ENCODE results near the gene TIMM22.
A peak's percentile ranks its signal among the peaks of the same experiment; 100 is the strongest.

TIMM22 gene

DNA sequence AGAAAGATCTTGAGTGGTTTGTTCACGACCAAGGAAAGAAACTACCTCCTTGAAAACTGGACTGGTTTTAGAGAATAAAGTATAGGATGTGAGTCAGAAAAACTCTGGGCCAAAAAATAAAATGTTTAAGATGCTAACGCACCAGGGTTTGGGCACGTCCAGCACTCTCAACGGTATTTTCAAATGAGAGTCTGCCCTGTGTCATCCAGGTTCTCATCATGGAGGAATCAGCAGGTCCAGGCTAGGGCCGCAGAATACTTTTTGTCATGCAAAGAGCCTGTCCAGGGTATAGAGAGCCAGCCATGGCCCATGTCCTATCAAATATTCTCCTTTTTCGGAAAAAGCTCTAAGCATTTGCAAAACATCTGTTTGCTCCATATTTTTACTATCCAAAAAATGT is 19.8 kb upstream of the TIMM22 start:
- TF ChIP-seq EZH2 (IDR thresholded peaks at IDR 0.05) (no peak), POLR2AphosphoS5 (IDR thresholded peaks at IDR 0.05; ENCODE audit: borderline replicate concordance, low read depth, low read length) (no peak), FOXP2 (optimal IDR thresholded peaks at IDR 0.05; ENCODE audit: control extremely low read depth, extremely low read length, insufficient read depth) (no peak)
- no peak for DNase-seq (ENCODE audit: low read depth, low spot score)
- Histone ChIP-seq H3K27ac (peak overlapping the region; percentile 0; the same call in 1 of the 2 replicates), H3K36me3 (ENCODE audit: insufficient read depth, low read length) (no peaks in the 10 kb centered on the region), H3K9me3 (ENCODE audit: low read depth, low read length) (no peaks in the 10 kb centered on the region), H3K4me3 (peak overlapping the region; percentile 94), H3K9ac (ENCODE audit: insufficient read length) (peak overlapping the region; percentile 83)

DNA sequence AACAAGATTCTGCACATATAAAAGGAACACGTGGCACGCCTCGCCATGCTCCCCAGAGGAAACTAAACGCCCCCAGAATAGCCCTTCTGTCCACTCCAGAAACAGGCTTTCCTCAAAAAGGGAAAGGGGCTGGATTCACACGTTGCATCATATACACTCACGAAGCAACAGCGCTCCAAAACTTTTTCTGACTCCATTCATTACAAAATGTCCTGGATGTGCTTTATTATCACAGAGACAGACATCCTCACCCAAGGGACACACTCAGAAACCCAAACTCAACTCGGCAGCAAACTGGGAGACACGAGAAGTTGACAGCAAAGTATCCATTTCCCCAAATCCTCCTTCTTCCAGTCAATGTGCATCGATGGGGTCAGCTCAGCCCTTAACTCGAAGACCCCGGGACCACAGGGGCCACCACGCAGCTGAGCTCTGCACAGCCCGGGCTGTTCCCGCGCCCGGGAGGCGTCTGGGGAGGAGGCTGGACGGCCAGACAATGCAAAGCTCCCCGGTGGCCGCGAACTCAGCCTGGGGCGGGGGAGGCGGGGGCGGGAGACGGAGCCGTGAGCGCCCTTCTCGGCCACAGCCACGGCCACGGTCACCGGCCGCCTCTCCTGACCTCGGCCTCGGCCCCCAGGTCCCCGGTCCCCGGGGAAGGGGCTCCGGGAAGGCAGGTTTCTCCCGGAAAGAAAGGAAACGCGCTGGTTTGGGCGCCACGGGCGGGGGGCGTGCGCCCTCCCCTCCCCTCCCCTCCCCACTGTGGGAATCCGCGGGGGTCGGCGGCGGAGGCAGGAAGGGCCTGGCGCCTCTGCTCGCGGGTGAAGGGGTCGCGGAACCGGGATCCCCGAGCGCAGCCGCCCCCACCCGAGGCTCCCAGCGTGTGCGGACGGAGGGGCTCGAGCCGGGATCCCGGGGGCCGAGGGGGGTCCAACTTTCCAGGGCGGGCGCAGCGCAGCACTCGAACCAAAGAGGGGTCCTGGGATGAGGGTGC is 18.5 kb upstream of the TIMM22 start:
- peak overlapping the region; percentile 46; the same call in 1 of the 2 replicates for H3K27ac ChIP-seq
- peak overlapping the region; percentile 94 for H3K4me3 ChIP-seq
- TF ChIP-seq POLR2AphosphoS5 (IDR thresholded peaks at IDR 0.05; ENCODE audit: borderline replicate concordance, low read depth, low read length) (no peak), EZH2 (IDR thresholded peaks at IDR 0.05) (no peak), FOXP2 (optimal IDR thresholded peaks at IDR 0.05; ENCODE audit: control extremely low read depth, extremely low read length, insufficient read depth) (no peak)
- no peaks in the 10 kb centered on the region for H3K9me3 ChIP-seq (ENCODE audit: low read depth, low read length)
- H3K36me3 ChIP-seq (ENCODE audit: insufficient read depth, low read length) = no peaks in the 10 kb centered on the region
- H3K9ac ChIP-seq (ENCODE audit: insufficient read length) = peak overlapping the region; percentile 83
- DNase-seq (ENCODE audit: low read depth, low spot score) = no peak

DNA sequence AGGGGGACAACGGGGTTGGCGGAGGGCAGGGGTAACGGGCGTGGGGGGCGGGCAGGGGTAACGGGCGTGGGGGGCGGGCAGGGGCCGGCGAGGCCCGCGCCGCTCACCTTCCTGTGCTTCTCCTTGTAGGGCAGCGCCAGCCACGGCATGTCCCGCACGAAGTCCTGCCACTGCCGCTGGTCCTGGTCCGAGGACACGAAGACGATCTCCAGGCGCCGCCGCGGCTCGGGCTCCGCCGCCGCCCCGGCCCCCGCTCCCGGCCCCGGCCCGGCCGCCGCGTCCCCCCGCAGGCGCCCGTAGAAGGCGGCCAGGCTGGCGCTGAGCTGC is 17.8 kb upstream of the TIMM22 start:
- peak overlapping the region; percentile 83 for H3K4me3 ChIP-seq
- H3K9me3 ChIP-seq (ENCODE audit: low read depth, low read length) = no peaks in the 10 kb centered on the region
- TF ChIP-seq EZH2 (IDR thresholded peaks at IDR 0.05) (no peak), FOXP2 (optimal IDR thresholded peaks at IDR 0.05; ENCODE audit: control extremely low read depth, extremely low read length, insufficient read depth) (no peak), POLR2AphosphoS5 (IDR thresholded peaks at IDR 0.05; ENCODE audit: borderline replicate concordance, low read depth, low read length) (no peak)
- no peaks in the 10 kb centered on the region for H3K36me3 ChIP-seq (ENCODE audit: insufficient read depth, low read length)
- no peak for DNase-seq (ENCODE audit: low read depth, low spot score)
- no peak overlapping the region for H3K27ac ChIP-seq
- H3K9ac ChIP-seq (ENCODE audit: insufficient read length) = no peak overlapping the region

DNA sequence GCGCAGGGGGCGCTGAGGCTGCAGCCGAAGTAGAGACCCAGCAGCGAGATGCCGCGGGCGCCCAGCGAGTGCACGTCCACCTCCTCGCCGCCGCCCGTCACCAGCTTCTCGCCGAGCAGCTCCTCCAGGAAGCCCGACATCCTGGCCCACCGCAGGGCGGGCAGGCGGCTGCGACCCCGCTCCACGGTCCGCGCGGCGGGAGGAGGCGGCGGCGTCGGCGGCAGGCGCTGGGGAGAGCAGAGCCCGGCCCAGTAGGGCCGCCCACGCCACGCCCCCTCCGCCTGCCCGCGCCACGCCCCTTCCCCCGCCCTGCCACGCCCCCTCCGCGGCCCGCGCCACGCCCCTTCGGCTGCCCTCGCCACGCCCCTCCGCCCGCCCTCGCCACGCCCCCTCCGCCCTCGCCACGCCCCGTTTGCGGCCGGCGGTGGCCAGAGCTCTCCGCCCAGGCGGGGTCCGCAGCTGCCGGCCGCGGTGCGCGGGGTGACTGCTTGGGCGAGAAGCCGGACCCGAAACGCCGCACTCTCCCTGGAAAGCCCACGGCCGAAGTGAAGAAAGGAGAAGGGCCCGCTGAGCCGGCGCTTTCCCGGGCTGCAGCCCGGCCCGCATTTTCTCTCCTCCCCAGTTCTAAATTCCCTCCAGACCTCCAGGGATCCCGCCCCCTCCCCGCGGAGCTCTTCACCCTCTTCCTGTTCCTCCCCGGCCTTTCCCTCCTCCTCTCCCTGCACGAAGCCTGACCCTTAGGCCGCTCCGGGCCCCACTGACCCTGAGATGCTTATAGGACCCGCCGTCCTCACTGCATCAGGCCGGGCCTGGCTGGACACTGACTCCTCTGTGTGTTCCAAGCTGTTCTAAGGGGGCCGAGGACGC is 17.2 kb upstream of the TIMM22 start, which contains the start of gene NXN:
Gene NXN, minus strand, starts transcription at position 238 of the 867 bp plus-strand sequence.
- peak within 1 kb of the TSS; percentile 94 for H3K4me3 ChIP-seq
- no peak within 1 kb of the TSS for H3K27ac ChIP-seq
- peak; percentile 60; the same call in 1 of the 2 replicates for TF ChIP-seq POLR2AphosphoS5 (IDR thresholded peaks at IDR 0.05; ENCODE audit: borderline replicate concordance, low read depth, low read length)
- TF ChIP-seq FOXP2 (optimal IDR thresholded peaks at IDR 0.05; ENCODE audit: control extremely low read depth, extremely low read length, insufficient read depth) = no peak
- TF ChIP-seq EZH2 (IDR thresholded peaks at IDR 0.05) = no peak
- no peaks in the 10 kb centered on the region for H3K9me3 ChIP-seq (ENCODE audit: low read depth, low read length)
- DNase-seq (ENCODE audit: low read depth, low spot score) = no peak
- no peaks in the 10 kb centered on the region for H3K36me3 ChIP-seq (ENCODE audit: insufficient read depth, low read length)
- peak within 1 kb of the TSS; percentile 83 for H3K9ac ChIP-seq (ENCODE audit: insufficient read length)

DNA sequence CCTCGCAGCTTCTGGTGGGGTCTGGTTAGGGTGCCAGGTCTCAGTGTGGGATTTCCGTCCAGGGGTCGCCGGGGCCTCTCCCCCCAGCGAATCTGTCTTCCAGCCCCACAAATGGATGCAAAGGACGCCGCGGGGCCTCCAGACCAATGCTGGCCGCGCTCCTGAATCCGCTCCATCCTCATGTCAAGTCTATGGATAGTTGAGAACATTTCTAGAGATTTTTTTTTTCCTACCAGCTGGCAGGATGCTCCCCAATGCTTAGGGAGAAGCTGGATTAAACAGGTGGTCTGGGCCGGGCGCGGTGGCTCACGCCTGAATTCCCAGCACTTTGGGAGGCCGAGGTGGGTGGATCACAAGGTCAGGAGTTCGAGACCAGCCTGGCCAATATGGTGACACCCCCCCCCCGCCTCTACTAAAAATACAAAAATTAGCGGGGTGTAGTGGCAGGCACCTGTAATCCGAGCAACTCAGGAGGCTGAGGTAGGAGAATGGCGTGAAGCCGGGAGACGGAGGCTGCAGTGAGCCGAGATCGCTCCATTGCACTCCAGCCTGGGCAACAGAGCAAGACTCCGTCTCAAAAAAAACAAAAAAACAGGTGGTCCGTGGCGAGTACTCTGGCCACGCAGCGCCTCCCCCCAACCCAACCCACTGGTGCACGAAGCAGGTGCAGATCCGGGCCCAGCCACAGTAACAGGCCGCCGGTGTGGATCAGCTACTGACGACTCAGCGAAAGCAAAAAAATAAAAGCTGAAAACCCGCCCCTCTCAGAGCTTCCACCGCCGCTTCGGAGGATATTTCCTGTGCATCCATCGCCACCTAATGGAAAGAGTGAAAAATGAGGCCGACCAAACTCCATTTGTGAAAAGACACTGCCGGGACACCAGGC is 16.3 kb upstream of the TIMM22 start:
- peak; percentile 39 for DNase-seq (ENCODE audit: low read depth, low spot score)
- H3K9me3 ChIP-seq (ENCODE audit: low read depth, low read length) = no peaks in the 10 kb centered on the region
- no peak for TF ChIP-seq POLR2AphosphoS5 (IDR thresholded peaks at IDR 0.05; ENCODE audit: borderline replicate concordance, low read depth, low read length)
- TF ChIP-seq EZH2 (IDR thresholded peaks at IDR 0.05) = no peak
- TF ChIP-seq FOXP2 (optimal IDR thresholded peaks at IDR 0.05; ENCODE audit: control extremely low read depth, extremely low read length, insufficient read depth) = no peak
- H3K27ac ChIP-seq = no peak overlapping the region
- H3K4me3 ChIP-seq = peak overlapping the region; percentile 82
- peak overlapping the region; percentile 59 for H3K9ac ChIP-seq (ENCODE audit: insufficient read length)
- H3K36me3 ChIP-seq (ENCODE audit: insufficient read depth, low read length) = no peaks in the 10 kb centered on the region

DNA sequence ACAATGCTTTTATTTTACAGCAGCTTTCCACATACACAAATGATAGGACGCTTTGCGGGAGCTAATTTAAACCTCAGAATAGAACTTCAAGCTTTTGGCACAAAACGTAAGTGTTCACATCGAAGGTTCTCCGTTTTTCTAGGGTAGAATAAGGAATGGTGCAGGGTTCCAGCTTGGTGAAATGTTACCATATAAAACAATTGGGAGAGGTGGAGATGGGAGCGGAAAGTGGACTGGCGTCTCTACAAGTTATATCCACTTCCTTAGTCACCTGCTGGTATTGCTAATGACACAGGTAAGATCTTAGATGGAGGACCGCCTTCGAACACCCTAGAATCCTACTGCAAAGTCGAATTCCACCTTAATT is 15.7 kb upstream of the TIMM22 start:
- Histone ChIP-seq H3K9me3 (ENCODE audit: low read depth, low read length) (no peaks in the 10 kb centered on the region), H3K27ac (no peak overlapping the region), H3K4me3 (peak overlapping the region; percentile 53), H3K9ac (ENCODE audit: insufficient read length) (peak overlapping the region; percentile 59), H3K36me3 (ENCODE audit: insufficient read depth, low read length) (no peaks in the 10 kb centered on the region)
- no peak for DNase-seq (ENCODE audit: low read depth, low spot score)
- TF ChIP-seq FOXP2 (optimal IDR thresholded peaks at IDR 0.05; ENCODE audit: control extremely low read depth, extremely low read length, insufficient read depth) = no peak

DNA sequence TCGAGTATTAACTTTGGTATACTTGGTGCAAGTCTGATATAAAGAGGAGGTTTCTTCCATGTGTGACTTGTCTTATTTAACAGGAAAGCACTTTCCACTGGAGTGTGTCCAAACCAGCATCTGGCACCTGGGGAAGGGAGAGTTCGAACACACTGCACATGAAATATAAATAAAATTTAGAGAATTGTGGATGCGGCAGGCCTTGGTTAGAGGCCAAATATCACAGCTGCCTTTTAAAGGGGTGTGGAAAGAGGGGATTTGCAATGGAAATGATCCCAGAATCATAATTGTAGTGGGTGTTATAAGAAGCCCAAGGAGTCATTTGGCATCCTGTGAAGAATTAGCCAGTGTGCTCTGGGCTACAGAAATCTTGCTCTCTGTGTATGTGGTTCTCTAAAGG is 13.0 kb upstream of the TIMM22 start:
- Histone ChIP-seq H3K4me3 (no peak overlapping the region), H3K9ac (ENCODE audit: insufficient read length) (peak overlapping the region; percentile 20), H3K27ac (no peak overlapping the region), H3K36me3 (ENCODE audit: insufficient read depth, low read length) (no peaks in the 10 kb centered on the region), H3K9me3 (ENCODE audit: low read depth, low read length) (no peaks in the 10 kb centered on the region)
- no peak for DNase-seq (ENCODE audit: low read depth, low spot score)
- TF ChIP-seq EZH2 (IDR thresholded peaks at IDR 0.05) (no peak), FOXP2 (optimal IDR thresholded peaks at IDR 0.05; ENCODE audit: control extremely low read depth, extremely low read length, insufficient read depth) (no peak), POLR2AphosphoS5 (IDR thresholded peaks at IDR 0.05; ENCODE audit: borderline replicate concordance, low read depth, low read length) (no peak)
